Neural progenitor cell (in vitro differentiated cells): ENCODE data around the gene LARGE1.

ENCODE experiments used
- CTCF ChIP-seq: fragments of 200-600 bp; sonication (generic); IDR thresholded peaks from 2 replicates; pipeline ENCODE4 v1.5.1; 2017; ENCODE audit warnings: antibody characterized with exemption, mild to moderate bottlenecking
- EZH2 ChIP-seq: fragments of 200-600 bp; sonication (generic); IDR thresholded peaks from 2 replicates; pipeline ENCODE4 v1.6.1; 2017; ENCODE audit warnings: antibody characterized with exemption, mild to moderate bottlenecking, moderate library complexity

GRCh38 chr22:33897448-33897835 is 22.8 kb downstream of the LARGE1 start:
- TF ChIP-seq EZH2 (no peak), CTCF (no peak)
